C4-2B (cell line): ENCODE results near the gene ANKH.

ENCODE experiments used
- CTCF ChIP-seq: fragments of 450-650 bp; conservative IDR thresholded peaks from 2 replicates; pipeline ENCODE4 v1.5.1; 2017; ENCODE audit warnings: mild to moderate bottlenecking
- ZFX ChIP-seq: fragments of 450-650 bp; IDR thresholded peaks from 2 replicates; pipeline ENCODE4 v1.6.1; 2017

GRCh38 chr5:14712666-14713065, 158.9 kb downstream of the ANKH start:
- TF ChIP-seq CTCF (no peak), ZFX (no peak)
